GM12801 (cell line): ENCODE measurements around the gene ANKMY2.

Experiments used
- CTCF ChIP-seq: IDR thresholded peaks from one replicate; pipeline ENCODE4 v1.5.1; 2011; ENCODE audit warnings: control low read depth; ENCODE audit not compliant: insufficient read length; ENCODE audit errors: extremely low read depth

ANKMY2 gene

GRCh38 chr7:16634271-16634738, 11.2 kb downstream of the ANKMY2 start:
- TF ChIP-seq CTCF = no peak

- TF ChIP-seq CTCF = no peak
Measured at GRCh38 chr7:16630654-16631053, 14.9 kb downstream of the ANKMY2 start.

GRCh38 chr7:16627236-16627635, 18.3 kb downstream of the ANKMY2 start:
- no peak for TF ChIP-seq CTCF

GRCh38 chr7:16626388-16626787, 19.2 kb downstream of the ANKMY2 start:
- no peak for TF ChIP-seq CTCF

GRCh38 chr7:16619979-16620408, 25.6 kb downstream of the ANKMY2 start:
- TF ChIP-seq CTCF = no peak

GRCh38 chr7:16616542-16616941, 29.0 kb downstream of the ANKMY2 start:
- TF ChIP-seq CTCF = no peak

- no peak for TF ChIP-seq CTCF
Measured at GRCh38 chr7:16616122-16616521, 29.4 kb downstream of the ANKMY2 start.

GRCh38 chr7:16615228-16615627, 30.3 kb downstream of the ANKMY2 start:
- no peak for TF ChIP-seq CTCF
